Measurements from ENCODE around the gene CHAT.

CHAT gene

DNA sequence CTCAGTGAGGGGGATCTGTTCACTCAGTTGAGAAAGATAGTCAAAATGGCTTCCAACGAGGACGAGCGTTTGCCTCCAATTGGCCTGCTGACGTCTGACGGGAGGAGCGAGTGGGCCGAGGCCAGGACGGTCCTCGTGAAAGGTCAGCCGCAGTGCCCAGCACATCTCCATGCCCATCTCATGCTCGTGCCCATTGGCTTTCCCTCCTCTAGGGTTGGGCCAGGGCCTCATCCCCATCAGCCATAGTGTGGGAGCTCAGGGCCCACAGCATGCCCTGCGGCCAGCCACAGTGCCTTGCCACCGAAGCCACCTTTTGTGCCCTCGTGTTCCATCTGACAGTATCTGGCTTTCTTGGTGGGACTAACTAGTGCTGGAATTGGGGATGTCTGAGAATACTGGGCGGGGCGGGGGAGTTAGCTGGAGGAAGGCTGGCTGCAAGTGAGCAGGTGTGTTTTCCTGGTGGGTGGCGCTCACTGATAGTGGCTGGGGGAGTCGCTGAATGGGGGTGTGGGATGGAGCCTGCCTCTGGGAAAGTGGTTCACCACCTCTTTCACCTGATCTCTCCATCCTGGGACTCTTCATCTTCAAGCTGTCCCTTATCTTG, 13.9 kb downstream of the CHAT start:
- DNase-seq (ENCODE audit: extremely low read depth in 1 of 2, low read depth in 1 of 2), result no peak

DNA sequence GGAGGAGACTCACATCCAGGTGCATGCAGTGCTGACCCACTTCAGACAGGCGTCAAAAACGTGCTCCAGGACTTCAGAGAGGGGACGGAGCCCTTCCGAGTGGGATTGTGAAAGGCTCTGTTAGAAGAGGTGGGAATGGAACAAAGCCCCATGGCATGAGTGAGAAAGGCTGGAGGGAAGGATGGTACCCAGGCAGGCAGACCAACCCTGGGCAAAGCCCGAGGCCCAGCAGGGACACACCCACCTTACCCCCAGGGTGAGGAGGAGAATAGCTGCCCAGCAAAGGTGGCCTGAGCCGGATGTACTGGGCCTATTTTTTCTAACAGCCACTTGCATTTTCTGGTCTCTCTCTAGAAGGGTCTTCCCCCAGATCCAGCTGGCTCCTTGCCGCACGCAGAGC, 14.8 kb downstream of the CHAT start:
- DNase-seq (ENCODE audit: extremely low read depth in 1 of 2, low read depth in 1 of 2), result no peak

DNA sequence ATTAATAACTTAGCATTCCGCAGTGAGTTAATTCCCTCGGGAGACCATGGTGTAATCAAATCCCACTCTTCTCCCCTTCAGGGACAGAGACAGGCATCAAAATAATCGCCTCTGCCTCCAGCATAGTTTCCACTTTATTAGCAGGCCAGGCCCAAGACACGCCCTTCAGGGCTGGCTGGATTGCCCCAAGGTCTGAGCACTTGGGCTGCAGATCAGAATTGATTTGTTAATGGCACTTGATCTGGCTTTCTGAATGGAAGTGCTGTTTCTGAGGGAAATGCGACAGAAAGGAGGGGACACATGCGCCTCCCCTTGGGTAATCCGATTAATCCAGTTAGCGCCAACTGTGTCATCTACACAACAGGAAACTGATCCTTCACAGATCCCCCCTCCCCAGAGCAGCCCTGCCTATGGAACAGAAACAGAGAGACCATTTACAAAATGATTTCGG, 15.6 kb downstream of the CHAT start:
- DNase-seq (ENCODE audit: extremely low read depth in 1 of 2, low read depth in 1 of 2), result no peak

DNA sequence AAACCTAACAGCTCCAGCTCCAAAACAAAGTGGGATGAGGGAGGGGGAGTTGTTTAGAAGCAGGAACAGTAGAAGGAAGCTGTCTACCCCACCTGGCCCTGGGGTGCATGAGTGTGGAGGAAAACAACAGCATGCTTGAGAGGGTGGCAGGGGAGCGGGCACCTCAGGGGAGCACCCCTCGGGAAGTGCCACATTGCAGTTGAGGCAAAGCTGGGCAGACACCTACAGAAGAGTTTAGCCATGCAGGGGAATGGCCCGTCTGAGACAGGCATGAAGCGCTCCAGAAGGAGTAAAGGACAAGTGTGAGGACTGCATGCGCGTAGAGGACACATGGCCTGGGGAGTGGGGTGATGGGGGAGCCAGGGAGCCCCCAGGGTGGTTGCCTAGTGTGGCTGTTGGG, 18.1 kb downstream of the CHAT start:
- no peak for DNase-seq (ENCODE audit: extremely low read depth in 1 of 2, low read depth in 1 of 2)

DNA sequence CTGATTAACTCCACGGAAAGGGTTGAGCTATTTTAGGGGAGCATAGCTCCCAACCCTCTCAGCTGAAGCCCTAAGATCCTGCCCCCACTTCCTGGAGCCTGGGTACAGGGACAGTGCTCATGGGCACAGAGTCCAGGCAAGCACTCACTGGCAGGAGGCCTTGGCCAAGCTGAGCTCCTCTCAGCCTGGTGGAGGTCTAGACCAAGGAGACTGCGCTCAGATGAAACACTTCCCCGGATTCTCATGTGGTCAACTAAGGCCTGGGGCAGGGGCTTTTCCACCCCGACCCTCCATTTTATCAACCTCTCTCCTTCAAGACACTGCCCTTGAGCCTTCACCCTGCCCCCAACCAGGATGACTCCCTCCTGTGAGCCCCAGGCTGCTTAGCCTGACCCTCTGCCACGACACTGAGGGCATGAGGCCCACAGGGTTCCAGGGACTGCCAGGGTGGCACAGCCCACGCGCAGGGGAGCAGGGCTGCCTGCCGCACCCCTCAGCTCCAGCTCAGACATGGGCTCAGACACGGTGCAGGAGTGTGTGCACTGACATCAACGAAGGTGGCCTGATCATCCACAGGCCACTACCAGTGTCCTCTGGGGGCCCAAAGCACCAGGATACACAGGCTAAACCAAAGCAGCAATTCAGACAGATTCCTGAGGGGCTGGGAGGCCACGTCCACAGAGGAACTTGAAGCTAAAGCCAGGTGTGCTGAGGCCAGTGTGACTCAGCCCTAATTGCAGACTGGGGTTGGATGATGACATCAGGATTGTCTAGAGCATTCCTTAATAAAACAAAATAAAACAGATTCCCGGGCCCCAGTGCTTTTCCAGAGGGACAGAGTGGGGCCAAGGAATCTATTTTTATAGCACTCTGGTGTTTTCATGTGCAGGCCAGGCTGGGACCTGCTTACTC, 18.8 kb downstream of the CHAT start:
- no peak for DNase-seq (ENCODE audit: extremely low read depth in 1 of 2, low read depth in 1 of 2)

GRCh38 chr10:49633327-49634068, 19.7 kb downstream of the CHAT start:
- no peak for DNase-seq (ENCODE audit: extremely low read depth in 1 of 2, low read depth in 1 of 2)

DNA sequence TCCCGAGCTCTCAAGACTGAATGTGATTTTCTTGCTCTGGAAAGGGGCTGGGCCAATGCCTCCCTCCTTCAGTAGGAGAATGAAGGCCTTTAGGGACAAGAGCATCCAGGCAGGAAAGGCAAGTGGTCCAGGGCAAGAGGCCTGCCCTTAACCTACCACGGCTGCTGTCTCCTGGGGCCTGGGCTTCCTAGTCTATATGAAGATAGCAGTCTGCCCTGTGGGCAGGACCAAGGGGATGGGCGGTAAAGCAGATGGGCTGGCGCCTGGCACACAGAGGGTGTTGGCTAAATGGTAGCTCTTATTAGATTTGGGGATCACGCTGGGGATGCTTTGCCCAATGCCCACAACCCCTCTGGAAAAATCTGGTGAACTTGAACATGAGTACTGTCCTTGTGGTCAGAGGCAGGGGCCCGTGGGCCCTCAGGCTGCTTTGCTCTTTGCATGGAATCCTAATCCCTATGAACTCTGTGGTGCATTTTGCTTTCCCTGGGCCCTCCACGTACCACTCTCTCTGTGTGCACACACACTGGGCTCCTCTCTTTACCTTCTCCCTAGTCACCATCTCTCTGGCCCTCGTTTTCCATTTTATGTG, 20.3 kb downstream of the CHAT start:
- no peak for DNase-seq (ENCODE audit: extremely low read depth in 1 of 2, low read depth in 1 of 2)

- no peak for DNase-seq (ENCODE audit: extremely low read depth in 1 of 2, low read depth in 1 of 2)
Observed at GRCh38 chr10:49642311-49642710, 28.5 kb downstream of the CHAT start.

DNA sequence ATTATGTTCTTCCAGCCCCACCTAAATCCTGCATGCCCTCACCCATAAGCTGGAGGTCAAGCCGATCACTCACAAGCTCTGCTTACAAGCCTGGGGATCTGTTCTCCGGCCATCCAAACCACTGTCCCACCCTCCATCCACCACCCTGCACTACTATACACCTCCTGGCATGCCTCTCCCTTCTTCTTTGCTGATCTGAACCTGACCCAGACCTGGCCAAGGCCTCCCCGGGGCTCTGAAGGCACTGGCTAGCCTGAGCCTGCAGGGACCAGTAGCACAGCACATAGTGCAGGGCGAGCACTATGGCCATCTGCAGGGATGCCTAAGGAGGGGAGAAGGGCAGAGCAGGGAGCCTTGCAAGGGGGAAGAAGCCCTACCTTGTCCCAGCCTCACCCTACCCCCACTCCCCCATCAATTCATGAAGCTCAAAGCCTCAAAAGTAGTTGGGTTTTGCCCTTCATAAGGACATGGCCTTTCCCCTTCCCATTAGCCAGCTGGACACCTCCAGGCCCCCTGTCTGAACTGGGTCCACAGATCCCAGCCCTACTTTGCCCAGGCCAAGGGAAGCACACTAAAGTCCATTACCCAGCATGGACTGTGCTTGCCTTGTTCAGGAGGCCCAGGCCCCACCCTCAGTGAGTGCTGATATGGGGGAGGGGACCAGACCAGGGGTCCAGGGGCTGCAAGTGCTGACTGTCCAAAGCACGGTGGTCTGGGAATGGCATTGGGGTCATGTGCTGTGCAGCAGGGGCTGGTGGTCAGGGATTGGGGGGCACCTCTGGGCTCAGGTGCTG, 29.6 kb downstream of the CHAT start:
- no peak for DNase-seq (ENCODE audit: extremely low read depth in 1 of 2, low read depth in 1 of 2)

GRCh38 chr10:49644035-49644646, 30.3 kb downstream of the CHAT start:
- DNase-seq (ENCODE audit: extremely low read depth in 1 of 2, low read depth in 1 of 2), result no peak

GRCh38 chr10:49645417-49645816, 31.6 kb downstream of the CHAT start:
- DNase-seq (ENCODE audit: extremely low read depth in 1 of 2, low read depth in 1 of 2), result no peak

DNA sequence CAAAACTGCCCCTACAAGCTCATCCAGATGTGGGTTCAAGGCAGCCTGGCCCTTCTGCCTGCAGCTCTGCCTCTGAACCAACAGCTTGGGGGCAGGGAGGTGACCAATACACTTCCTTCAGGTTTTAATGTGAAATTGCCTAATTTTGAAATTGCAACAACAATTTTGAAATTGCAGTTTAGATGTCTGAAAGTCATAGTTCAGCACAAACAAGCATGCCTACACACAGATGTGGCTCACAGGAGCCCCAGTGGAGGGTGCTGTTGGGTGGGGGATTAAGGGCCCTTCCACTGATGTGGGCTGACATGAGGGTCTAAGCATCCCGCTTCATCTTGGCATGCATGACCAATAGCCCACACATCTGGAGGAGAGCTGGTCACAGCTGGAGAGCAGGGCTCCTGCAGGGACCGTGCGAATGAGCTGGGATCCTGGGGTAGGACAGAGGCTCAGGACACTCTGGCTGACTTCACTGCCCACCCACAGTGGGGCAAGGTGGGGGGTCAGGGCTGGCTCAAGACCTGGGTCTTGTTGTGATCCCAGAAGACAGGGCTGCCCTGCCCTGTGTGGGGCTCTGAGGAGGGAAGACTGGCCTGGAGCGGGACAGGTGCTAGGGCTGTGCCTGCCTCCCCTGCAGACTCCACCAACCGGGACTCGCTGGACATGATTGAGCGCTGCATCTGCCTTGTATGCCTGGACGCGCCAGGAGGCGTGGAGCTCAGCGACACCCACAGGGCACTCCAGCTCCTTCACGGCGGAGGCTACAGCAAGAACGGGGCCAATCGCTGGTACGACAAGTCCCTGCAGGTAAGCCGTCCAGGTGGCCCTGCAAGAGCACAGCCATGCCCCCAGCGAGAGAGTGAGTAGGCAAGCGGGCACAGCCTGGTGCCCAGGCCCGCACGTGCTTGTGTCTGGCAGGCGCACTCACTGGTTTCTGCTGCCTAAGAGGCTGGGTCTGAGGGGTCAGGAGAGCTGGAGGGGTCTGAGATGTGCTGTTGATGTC, 32.3 kb downstream of the CHAT start:
- DNase-seq (ENCODE audit: extremely low read depth in 1 of 2, low read depth in 1 of 2), result no peak

GRCh38 chr10:49647554-49647953, 33.7 kb downstream of the CHAT start:
- DNase-seq (ENCODE audit: extremely low read depth in 1 of 2, low read depth in 1 of 2), result no peak

DNA sequence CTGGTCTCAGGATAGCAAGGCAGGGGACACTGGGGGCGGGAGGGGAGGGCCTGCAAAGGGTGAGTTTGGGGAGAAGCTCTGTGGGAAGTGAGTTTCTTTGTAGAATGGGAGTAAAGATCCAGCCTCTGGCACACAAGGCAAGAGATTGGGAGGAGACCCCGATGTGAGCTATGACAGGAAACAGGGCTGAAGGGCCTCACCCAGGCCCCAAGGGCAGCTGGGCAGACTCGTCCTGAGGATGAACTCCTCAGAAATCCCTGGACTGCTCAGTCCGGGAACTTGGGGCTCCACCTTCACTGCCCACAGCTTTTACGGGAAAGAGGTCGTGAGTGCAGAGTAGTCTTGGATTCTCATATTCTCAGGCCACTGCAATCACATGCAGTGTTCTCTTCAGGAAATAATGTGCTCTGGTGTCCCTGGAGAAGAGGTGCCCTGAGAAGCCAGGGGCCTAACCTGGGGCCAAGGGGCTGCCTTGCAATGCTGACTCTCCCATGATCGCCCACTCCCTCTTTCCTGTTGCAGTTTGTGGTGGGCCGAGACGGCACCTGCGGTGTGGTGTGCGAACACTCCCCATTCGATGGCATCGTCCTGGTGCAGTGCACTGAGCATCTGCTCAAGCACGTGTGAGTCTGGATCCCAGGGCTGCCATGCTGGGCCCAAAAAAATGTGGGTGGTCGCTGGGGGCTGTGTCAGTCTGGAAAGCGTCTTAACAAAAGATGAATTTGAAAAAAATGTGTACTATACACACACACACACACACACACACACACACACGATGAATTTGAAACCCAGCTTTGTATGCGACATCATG, 34.4 kb downstream of the CHAT start:
- no peak for DNase-seq (ENCODE audit: extremely low read depth in 1 of 2, low read depth in 1 of 2)

GRCh38 chr10:49649294-49649693, 35.5 kb downstream of the CHAT start:
- no peak for DNase-seq (ENCODE audit: extremely low read depth in 1 of 2, low read depth in 1 of 2)

- DNase-seq (ENCODE audit: extremely low read depth in 1 of 2, low read depth in 1 of 2), result no peak
Observed at GRCh38 chr10:49649936-49650723, 36.3 kb downstream of the CHAT start.

DNA sequence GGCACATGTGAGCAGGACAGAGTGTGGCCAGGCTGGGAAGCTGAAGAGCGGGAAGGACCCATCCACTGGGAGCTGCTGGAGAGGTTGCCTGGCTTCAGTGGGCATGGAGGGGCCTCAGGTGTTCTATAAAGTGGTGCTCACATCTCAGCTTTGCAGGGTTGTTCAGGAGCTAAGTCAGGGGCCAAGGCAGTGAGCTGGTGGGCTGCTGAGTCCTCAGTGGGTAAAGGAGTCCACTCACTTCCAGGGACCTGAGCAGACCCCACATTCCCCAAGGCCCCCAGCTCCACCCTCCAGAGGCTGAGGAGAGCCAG, 36.8 kb downstream of the CHAT start:
- no peak for DNase-seq (ENCODE audit: extremely low read depth in 1 of 2, low read depth in 1 of 2)
